ENCODE data around the gene TAS2R1.

GRCh38 chr5:9594913-9595312 lies 35.2 kb downstream of the TAS2R1 start:
- no peak for TF ChIP-seq YY1 (IDR thresholded peaks at IDR 0.05; ENCODE audit: low read depth)
- TF ChIP-seq, protein P1, sequence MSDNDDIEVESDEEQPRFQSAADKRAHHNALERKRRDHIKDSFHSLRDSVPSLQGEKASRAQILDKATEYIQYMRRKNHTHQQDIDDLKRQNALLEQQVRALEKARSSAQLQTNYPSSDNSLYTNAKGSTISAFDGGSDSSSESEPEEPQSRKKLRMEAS (IDR thresholded peaks at IDR 0.05) = no peak
- no peak for TF ChIP-seq NFIC (IDR thresholded peaks at IDR 0.05)
- TF ChIP-seq ZBTB7A (IDR thresholded peaks at IDR 0.05; ENCODE audit: low read depth) = no peak
- no peak for TF ChIP-seq RAD21 (IDR thresholded peaks at IDR 0.05; ENCODE audit: low read depth)
- TF ChIP-seq TAF1 (IDR thresholded peaks at IDR 0.05; ENCODE audit: low read depth) = no peak
- TF ChIP-seq, protein P2, sequence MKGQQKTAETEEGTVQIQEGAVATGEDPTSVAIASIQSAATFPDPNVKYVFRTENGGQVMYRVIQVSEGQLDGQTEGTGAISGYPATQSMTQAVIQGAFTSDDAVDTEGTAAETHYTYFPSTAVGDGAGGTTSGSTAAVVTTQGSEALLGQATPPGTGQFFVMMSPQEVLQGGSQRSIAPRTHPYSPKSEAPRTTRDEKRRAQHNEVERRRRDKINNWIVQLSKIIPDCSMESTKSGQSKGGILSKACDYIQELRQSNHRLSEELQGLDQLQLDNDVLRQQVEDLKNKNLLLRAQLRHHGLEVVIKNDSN (IDR thresholded peaks at IDR 0.05) = no peak
